Erythroblast (primary cell): ENCODE data around the gene CCDC51.

Experiments
- GATA1 ChIP-seq: IDR thresholded peaks from 2 replicates; pipeline ENCODE4 v1.6.1; 2011; ENCODE audit warnings: low read depth, mild to moderate bottlenecking, control low read depth, low read length, moderate library complexity
- POLR2A ChIP-seq: IDR thresholded peaks from 2 replicates; pipeline ENCODE4 v1.6.1; 2011; ENCODE audit warnings: mild to moderate bottlenecking, low read length

DNA sequence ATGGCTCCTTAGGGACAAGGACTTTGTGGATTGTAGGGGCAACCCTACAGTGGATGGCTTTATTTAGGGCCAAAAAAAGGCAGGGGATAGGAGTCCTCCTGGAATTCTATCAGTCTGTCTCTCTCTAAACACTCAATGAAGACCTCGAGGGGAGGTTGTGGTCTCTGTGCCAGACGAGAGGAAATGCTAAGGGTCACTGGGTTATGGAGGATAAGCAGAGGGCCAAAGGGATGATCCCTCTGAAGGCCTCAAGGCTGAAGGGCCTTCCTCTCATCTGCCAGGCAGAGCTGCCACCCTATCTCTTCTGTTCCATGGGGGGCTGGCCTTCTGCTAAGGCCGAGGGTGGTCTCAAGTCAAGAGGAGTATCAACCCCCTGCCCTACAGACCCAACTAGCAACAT is 37.0 kb downstream of the CCDC51 start:
- TF ChIP-seq POLR2A (no peak), GATA1 (no peak)
